Measurements from ENCODE around the gene WDR5. TPM values are rescaled to one million over a fixed set of nuclear protein-coding genes. Genes with fewer than 3 reads are reported as not detected.

The WDR5 gene
- total and polyA plus RNA-seq, 2 of the 13 experiments (the other 11 are each of a cell fraction or from before 2014, with no cell fraction given): 34.3 TPM

GRCh38 chr9:134169724-134170401 lies 34.0 kb downstream of the WDR5 start (continued):
- no peak for TF ChIP-seq TIGD3 (CRISPR knock-in tag; IDR thresholded peaks at IDR 0.05; ENCODE audit: borderline replicate concordance)
- no peak for TF ChIP-seq ZNF841 (CRISPR knock-in tag; IDR thresholded peaks at IDR 0.05; ENCODE audit: borderline replicate concordance)
- TF ChIP-seq WIZ (CRISPR knock-in tag; IDR thresholded peaks at IDR 0.05): 0 out of 2 replicates have a peak, but pooled peaks have one; percentile 6
- TF ChIP-seq MBNL3 (CRISPR knock-in tag; conservative IDR thresholded peaks at IDR 0.05): no peak
- TF ChIP-seq ZEB1 (IDR thresholded peaks at IDR 0.05; ENCODE audit: insufficient replicate concordance, low read depth): no peak
- no peak for TF ChIP-seq ZNF224 (CRISPR knock-in tag; IDR thresholded peaks at IDR 0.05)
- no peak for TF ChIP-seq ARNT2 (CRISPR knock-in tag; IDR thresholded peaks at IDR 0.05; ENCODE audit: low read depth)
- no peak for TF ChIP-seq ZNF772 (CRISPR knock-in tag; IDR thresholded peaks at IDR 0.05)
- peak; percentile 44; the same call in 1 of the 2 replicates for TF ChIP-seq ZNF225 (CRISPR knock-in tag; IDR thresholded peaks at IDR 0.05)
- no peak for TF ChIP-seq HOXA3 (CRISPR knock-in tag; IDR thresholded peaks at IDR 0.05)
- no peak for TF ChIP-seq SUZ12 (IDR thresholded peaks at IDR 0.05; ENCODE audit: low read depth, low read length)
- no peak for TF ChIP-seq YEATS2 (CRISPR knock-in tag; IDR thresholded peaks at IDR 0.05; ENCODE audit: borderline replicate concordance)
- no peak for TF ChIP-seq ZNF142 (CRISPR knock-in tag; IDR thresholded peaks at IDR 0.05)
- TF ChIP-seq FOXP4 (CRISPR knock-in tag; IDR thresholded peaks at IDR 0.05): no peak
- no peak for TF ChIP-seq HOXD1 (CRISPR knock-in tag; IDR thresholded peaks at IDR 0.05)
- TF ChIP-seq ZNF468 (CRISPR knock-in tag; IDR thresholded peaks at IDR 0.05): no peak
- TF ChIP-seq ZSCAN20 (CRISPR knock-in tag; IDR thresholded peaks at IDR 0.05; ENCODE audit: borderline replicate concordance): no peak
- no peak for TF ChIP-seq ZNF496 (CRISPR knock-in tag; IDR thresholded peaks at IDR 0.05; ENCODE audit: insufficient replicate concordance)
- no peak for TF ChIP-seq ZNF10 (CRISPR knock-in tag; IDR thresholded peaks at IDR 0.05; ENCODE audit: borderline replicate concordance, low read depth)
- no peak for TF ChIP-seq RBAK (CRISPR knock-in tag; IDR thresholded peaks at IDR 0.05)
- no peak for TF ChIP-seq RARG (CRISPR knock-in tag; IDR thresholded peaks at IDR 0.05; ENCODE audit: low read depth)
